Head of caudate nucleus (tissue), 42 donors: ENCODE results near the gene GPAT3.

Experiments used
- DNase-seq, 42 donors: peaks; one replicate each; pipeline versions ENCODE4 v3.0.0 to v3.0.0-alpha.2; 2020 to 2021; ENCODE audit warnings: mixed read lengths in 7 of 42
- intact Hi-C: fragments of 100-400 bp; cut with DNase I; formaldehyde crosslinking; loops from one replicate; pipeline ENCODE4 v1.15.0; 2022

Gene GPAT3

GRCh38 chr4:83626245-83626836, 90.4 kb downstream of the GPAT3 start:
- intact Hi-C loops = no loop called here

GRCh38 chr4:83629945-83630721, 94.2 kb downstream of the GPAT3 start:
- DNase-seq = peak in 1 of 42 donors; percentile 10
- intact Hi-C loops = no loop called here

More at GRCh38 chr4:83626245-83626836, 90.4 kb downstream of the GPAT3 start:
- DNase-seq = no peak

- intact Hi-C loops = no loop called here
- no peak for DNase-seq
These were observed 95.2 kb downstream of the GPAT3 start for GRCh38 chr4:83631066-83631465.

GRCh38 chr4:83636930-83637329, 101.0 kb downstream of the GPAT3 start:
- intact Hi-C loops = loop anchor here (5.0 kb wide), 1 partner anchor 150 kb away; the partner anchor contains the start of gene ABRAXAS1
- DNase-seq = no peak

- intact Hi-C loops = loop anchor here (5.0 kb wide), 2 partner anchors 153 to 862 kb away; partner anchors contain the start of gene ABRAXAS1
- peak in 32 of 42 donors; percentile 19 to 88 (median 66) for DNase-seq
These were observed 104.1 kb downstream of the GPAT3 start for GRCh38 chr4:83639849-83640493.

- intact Hi-C loops = loop anchor here (5.0 kb wide), 1 partner anchor 859 kb away; no protein-coding TSS in a partner anchor
These were observed 107.1 kb downstream of the GPAT3 start for GRCh38 chr4:83643036-83643435.

GRCh38 chr4:83644677-83645659, 109.1 kb downstream of the GPAT3 start:
- intact Hi-C loops = loop anchor here (5.0 kb wide), 1 partner anchor 857 kb away; no protein-coding TSS in a partner anchor
- peak in 25 of 42 donors; percentile 3 to 76 (median 40) for DNase-seq

More at GRCh38 chr4:83643036-83643435, 107.1 kb downstream of the GPAT3 start:
- DNase-seq = no peak

GRCh38 chr4:83646538-83647239, 110.8 kb downstream of the GPAT3 start:
- intact Hi-C loops = no loop called here
- no peak for DNase-seq

- no peak for DNase-seq
- intact Hi-C loops = no loop called here
These were observed 115.9 kb downstream of the GPAT3 start for GRCh38 chr4:83651846-83652245.
